Smooth muscle cell of the pulmonary artery (primary cell): Measurements from ENCODE around the gene RMDN2. TPM values are rescaled to one million over a fixed set of nuclear protein-coding genes. Genes with fewer than 3 reads are reported as not detected.

Experiments used
- total RNA-seq: library from RNA; depleted of rRNA; stranded (reverse); fragments of >200 nt; gene quantifications from 2 replicates; pipeline ENCODE4 v1.2.3, GENCODE V29; 2014

Gene RMDN2, protein sequence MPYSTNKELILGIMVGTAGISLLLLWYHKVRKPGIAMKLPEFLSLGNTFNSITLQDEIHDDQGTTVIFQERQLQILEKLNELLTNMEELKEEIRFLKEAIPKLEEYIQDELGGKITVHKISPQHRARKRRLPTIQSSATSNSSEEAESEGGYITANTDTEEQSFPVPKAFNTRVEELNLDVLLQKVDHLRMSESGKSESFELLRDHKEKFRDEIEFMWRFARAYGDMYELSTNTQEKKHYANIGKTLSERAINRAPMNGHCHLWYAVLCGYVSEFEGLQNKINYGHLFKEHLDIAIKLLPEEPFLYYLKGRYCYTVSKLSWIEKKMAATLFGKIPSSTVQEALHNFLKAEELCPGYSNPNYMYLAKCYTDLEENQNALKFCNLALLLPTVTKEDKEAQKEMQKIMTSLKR
- total RNA-seq = 3.4 and 6.4 TPM in 2 replicates

GRCh38 chr2:37925063-37925897, at the start of gene RMDN2:
TSS of gene RMDN2 (plus strand) at chr2:37925287. CDS start at chr2:37929278, 3,991 bp downstream.

Other genes starting within 250 kb of the RMDN2 start
- 92.9 and 230 TPM in 2 replicates for gene CYP1B1, start 150.9 kb downstream of the RMDN2 start, total RNA-seq